Measurements from ENCODE around the gene MICOS13. TPM values are rescaled to one million over a fixed set of nuclear protein-coding genes. Genes with fewer than 3 reads are reported as not detected.
A peak's percentile ranks its signal among the peaks of the same experiment; 100 is the strongest.

The MICOS13 gene, protein sequence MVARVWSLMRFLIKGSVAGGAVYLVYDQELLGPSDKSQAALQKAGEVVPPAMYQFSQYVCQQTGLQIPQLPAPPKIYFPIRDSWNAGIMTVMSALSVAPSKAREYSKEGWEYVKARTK
- 10 to 100 TPM; 56.0 to 88.0 TPM for total RNA-seq

DNA sequence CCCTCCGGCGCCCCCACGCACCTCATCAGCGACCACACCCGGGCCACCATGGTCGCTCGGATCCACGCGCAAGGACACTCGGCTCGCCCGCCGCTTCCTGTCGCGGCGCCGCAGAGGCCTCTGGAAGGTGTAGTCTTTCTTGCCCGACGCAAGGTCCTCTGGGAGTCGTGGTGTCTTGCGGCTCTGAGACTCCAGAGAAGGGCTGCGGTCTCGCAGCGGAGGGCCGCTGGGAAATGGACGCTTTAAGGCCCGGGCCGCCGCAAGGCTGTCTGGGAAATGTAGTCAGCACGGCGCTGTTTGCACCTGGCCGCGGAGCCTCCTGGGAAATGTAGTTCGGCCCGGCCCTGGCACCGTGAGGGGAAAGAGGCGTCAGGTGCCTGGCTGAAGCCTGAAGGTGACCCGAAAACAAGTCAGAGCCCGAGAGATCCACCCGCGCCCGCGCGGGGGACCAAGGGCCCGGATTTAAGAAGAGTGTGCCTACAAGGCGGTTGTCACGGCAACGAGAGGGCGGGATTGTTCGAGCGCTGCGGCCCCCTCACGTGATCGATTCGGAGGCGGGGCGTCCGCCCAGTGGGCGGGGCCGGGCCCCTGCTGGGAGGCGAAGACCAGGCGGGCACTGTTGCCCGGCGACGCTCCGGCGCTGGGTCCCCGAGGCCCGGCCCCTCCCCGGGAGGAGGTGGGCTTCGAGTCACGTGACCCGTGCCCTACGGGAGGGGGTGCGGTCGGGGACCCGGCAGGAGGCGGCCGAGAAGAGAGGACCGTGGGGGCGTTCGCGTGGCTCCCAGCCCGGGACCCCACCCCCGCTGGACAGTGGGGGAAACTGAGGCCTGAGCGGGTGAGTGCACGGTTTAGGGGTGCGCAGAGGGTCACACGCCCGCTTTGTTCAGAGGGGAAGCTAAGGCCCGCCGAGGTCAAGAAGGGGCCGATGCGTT lies at the start of gene MICOS13, which contains the start of gene HSD11B1L:
Gene MICOS13 (minus strand): TSS at position 80 of the 932 bp plus-strand sequence. CDS start 30 bp downstream, at position 50.
Gene HSD11B1L (plus strand): TSS at position 591 of the 932 bp plus-strand sequence. CDS start 3,806 bp downstream, outside the sequence.
- H3K4me3 ChIP-seq: peak within 1 kb of the TSS; percentile 90
- no peaks in the 10 kb centered on the region for H3K9me3 ChIP-seq
- TF ChIP-seq, protein P1, sequence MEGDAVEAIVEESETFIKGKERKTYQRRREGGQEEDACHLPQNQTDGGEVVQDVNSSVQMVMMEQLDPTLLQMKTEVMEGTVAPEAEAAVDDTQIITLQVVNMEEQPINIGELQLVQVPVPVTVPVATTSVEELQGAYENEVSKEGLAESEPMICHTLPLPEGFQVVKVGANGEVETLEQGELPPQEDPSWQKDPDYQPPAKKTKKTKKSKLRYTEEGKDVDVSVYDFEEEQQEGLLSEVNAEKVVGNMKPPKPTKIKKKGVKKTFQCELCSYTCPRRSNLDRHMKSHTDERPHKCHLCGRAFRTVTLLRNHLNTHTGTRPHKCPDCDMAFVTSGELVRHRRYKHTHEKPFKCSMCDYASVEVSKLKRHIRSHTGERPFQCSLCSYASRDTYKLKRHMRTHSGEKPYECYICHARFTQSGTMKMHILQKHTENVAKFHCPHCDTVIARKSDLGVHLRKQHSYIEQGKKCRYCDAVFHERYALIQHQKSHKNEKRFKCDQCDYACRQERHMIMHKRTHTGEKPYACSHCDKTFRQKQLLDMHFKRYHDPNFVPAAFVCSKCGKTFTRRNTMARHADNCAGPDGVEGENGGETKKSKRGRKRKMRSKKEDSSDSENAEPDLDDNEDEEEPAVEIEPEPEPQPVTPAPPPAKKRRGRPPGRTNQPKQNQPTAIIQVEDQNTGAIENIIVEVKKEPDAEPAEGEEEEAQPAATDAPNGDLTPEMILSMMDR (IDR thresholded peaks at IDR 0.05): no peak
- H3K27me3 ChIP-seq: no peaks in the 10 kb centered on the region
- no peaks in the 10 kb centered on the region for H3K36me3 ChIP-seq
- peak within 1 kb of the TSS; percentile 89 to 94 for H3K9ac ChIP-seq (ENCODE audit: low read depth in 2 of 2, low read length in 2 of 2)
- H3K27ac ChIP-seq: peak within 1 kb of the TSS; percentile 78
- DNase-seq: peak; percentile 99
- intact Hi-C loops (cut with DNase I): no loop called here
- H3K4me1 ChIP-seq: peaks cover 7% of the 10 kb centered on the region

- Histone ChIP-seq H3K9me3 (no peaks in the 10 kb centered on the region), H3K36me3 (no peaks in the 10 kb centered on the region), H3K27ac (no peak overlapping the region), H3K9ac (ENCODE audit: low read depth in 2 of 2, low read length in 2 of 2) (no peak overlapping the region), H3K4me1 (no peaks in the 10 kb centered on the region), H3K4me3 (no peak overlapping the region), H3K27me3 (no peaks in the 10 kb centered on the region)
- intact Hi-C loops (cut with DNase I): no loop called here
- DNase-seq: no peak
- TF ChIP-seq, protein P1 (IDR thresholded peaks at IDR 0.05): no peak
These were observed 47.2 kb upstream of the MICOS13 start for GRCh38 chr19:5727453-5728050.

GRCh38 chr19:5719961-5720790 lies 39.9 kb upstream of the MICOS13 start, which contains the start of the genes CATSPERD and LONP1:
CATSPERD (plus strand) TSS chr19:5720637; CDS start chr19:5720738, 101 bp downstream.
LONP1 (minus strand) TSS chr19:5720146; CDS start chr19:5720132, 14 bp downstream.
- DNase-seq: peak; percentile 98
- H3K9ac ChIP-seq (ENCODE audit: low read depth in 2 of 2, low read length in 2 of 2): peak within 1 kb of the TSS; percentile 87 to 91
- peak within 1 kb of the TSS; percentile 100 for H3K4me3 ChIP-seq
- H3K9me3 ChIP-seq: no peaks in the 10 kb centered on the region
- TF ChIP-seq, protein P1 (IDR thresholded peaks at IDR 0.05): peak; percentile 95
- no peaks in the 10 kb centered on the region for H3K36me3 ChIP-seq
- intact Hi-C loops (cut with DNase I): no loop called here
- peaks cover 12% of the 10 kb centered on the region for H3K4me1 ChIP-seq
- no peaks in the 10 kb centered on the region for H3K27me3 ChIP-seq
- H3K27ac ChIP-seq: peak within 1 kb of the TSS; percentile 91

DNA sequence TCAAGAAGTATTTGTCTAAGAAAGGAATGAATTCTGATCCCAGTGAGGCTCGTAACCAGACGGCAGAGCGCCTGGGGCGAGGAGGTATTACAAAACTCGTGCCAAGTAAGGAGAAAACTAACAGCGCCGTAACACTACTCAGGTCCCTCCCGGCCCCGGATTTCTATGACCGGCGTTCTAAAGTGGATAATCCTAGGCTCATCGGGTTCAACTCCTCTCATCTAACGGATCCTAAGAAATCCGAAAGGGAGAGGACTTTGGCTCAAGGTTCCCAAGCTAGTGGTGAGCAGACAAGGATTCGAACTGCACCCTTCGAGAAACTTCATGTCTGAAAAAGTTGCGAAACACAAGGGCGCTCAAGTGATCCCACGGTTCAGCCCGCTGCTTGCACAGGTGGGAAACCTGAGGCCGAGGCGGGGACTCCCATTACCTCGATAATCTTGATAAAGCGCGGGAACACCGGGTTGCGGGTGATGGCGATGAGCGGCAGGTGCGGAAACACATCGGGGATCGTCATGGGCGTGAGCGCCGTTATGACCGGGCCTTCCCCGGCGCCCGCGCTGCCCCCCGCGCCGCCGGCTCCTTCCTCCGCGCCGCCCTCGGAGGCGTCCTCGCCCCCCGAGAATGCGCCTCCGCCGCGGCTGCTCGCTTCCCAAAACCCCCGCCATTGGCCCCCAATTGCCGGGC lies 39.1 kb upstream of the MICOS13 start:
- no peaks in the 10 kb centered on the region for H3K27me3 ChIP-seq
- TF ChIP-seq, protein P1 (IDR thresholded peaks at IDR 0.05): no peak
- peak overlapping the region; percentile 87 to 91 for H3K9ac ChIP-seq (ENCODE audit: low read depth in 2 of 2, low read length in 2 of 2)
- intact Hi-C loops (cut with DNase I): no loop called here
- no peak for DNase-seq
- peak overlapping the region; percentile 100 for H3K4me3 ChIP-seq
- peaks cover 12% of the 10 kb centered on the region for H3K4me1 ChIP-seq
- H3K36me3 ChIP-seq: no peaks in the 10 kb centered on the region
- H3K9me3 ChIP-seq: no peaks in the 10 kb centered on the region
- H3K27ac ChIP-seq: peak overlapping the region; percentile 91
